WTC11 (cell line): ENCODE results near the gene CRX.
"Not testable (repeated sequence)": the region's sequence is repeated elsewhere in the genome, so short reads cannot be mapped to it uniquely, and the experiment has no call there.

Experiments
- AFF4 ChIP-seq: sonication (generic); formaldehyde crosslinking; IDR thresholded peaks from 2 replicates; pipeline ENCODE4 v1.8.1; 2023; ENCODE audit warnings: mild to moderate bottlenecking, missing genetic modification reagents, borderline replicate concordance
- ATF3 ChIP-seq: sonication (generic); formaldehyde crosslinking; conservative IDR thresholded peaks from 2 replicates; pipeline ENCODE4 v1.8.1; 2022; ENCODE audit warnings: mild to moderate bottlenecking, missing genetic modification reagents
- CREB1 ChIP-seq: sonication (generic); formaldehyde crosslinking; IDR thresholded peaks from 2 replicates; pipeline ENCODE4 v1.8.0; 2023; ENCODE audit warnings: mild to moderate bottlenecking, missing genetic modification reagents
- CTCF ChIP-seq: fragments of 200-600 bp; IDR thresholded peaks from 2 replicates; pipeline ENCODE4 v1.8.0; 2022; ENCODE audit warnings: antibody characterized with exemption
- FOXJ3 ChIP-seq: sonication (generic); formaldehyde crosslinking; IDR thresholded peaks from 2 replicates; pipeline ENCODE4 v1.9.0; 2021; ENCODE audit warnings: missing genetic modification reagents, mild to moderate bottlenecking, borderline replicate concordance
- SMAD3 ChIP-seq: sonication (generic); formaldehyde crosslinking; IDR thresholded peaks from 2 replicates; pipeline ENCODE4 v1.8.0; 2022; ENCODE audit warnings: missing genetic modification reagents, mild to moderate bottlenecking, borderline replicate concordance
- STAT6 ChIP-seq: sonication (generic); formaldehyde crosslinking; conservative IDR thresholded peaks from 2 replicates; pipeline ENCODE4 v1.8.1; 2023; ENCODE audit warnings: mild to moderate bottlenecking, low read depth, missing genetic modification reagents, moderate library complexity
- USF2 ChIP-seq: sonication (generic); formaldehyde crosslinking; IDR thresholded peaks from 2 replicates; pipeline ENCODE4 v1.8.1; 2023; ENCODE audit warnings: mild to moderate bottlenecking, missing genetic modification reagents, moderate library complexity
- ZNF396 ChIP-seq: fragments of 250-450 bp; sonication (Bioruptor Pico); IDR thresholded peaks from 2 replicates; pipeline ENCODE4 v1.8.0; 2021; ENCODE audit warnings: mild to moderate bottlenecking, moderate library complexity, borderline replicate concordance

- not testable (repeated sequence) for TF ChIP-seq CTCF; FOXJ3 (CRISPR knock-in tag); SMAD3 (CRISPR knock-in tag); ATF3 (CRISPR knock-in tag); ZNF396 (CRISPR knock-in tag); USF2 (CRISPR knock-in tag); CREB1 (CRISPR knock-in tag); STAT6 (CRISPR knock-in tag); AFF4 (CRISPR knock-in tag)
Observed at GRCh38 chr19:47803671-47804070, 18.1 kb upstream of the CRX start.
